NCI-H345 (cell line): ENCODE results near the gene MADCAM1.
A peak's percentile ranks its signal among the peaks of the same experiment; 100 is the strongest.
"Not testable (repeated sequence)": the region's sequence is repeated elsewhere in the genome, so short reads cannot be mapped to it uniquely, and the experiment has no call there.

Experiments used
- DNase-seq: peaks from one replicate; lab custom pipeline; 2025; lab: John Stamatoyannopoulos, UW

The MADCAM1 gene

GRCh38 chr19:496112-496665 lies at the start of gene MADCAM1:
Gene MADCAM1 (plus strand): TSS chr19:496486. CDS start chr19:496500, 14 bp downstream.
- no peak for DNase-seq

DNA sequence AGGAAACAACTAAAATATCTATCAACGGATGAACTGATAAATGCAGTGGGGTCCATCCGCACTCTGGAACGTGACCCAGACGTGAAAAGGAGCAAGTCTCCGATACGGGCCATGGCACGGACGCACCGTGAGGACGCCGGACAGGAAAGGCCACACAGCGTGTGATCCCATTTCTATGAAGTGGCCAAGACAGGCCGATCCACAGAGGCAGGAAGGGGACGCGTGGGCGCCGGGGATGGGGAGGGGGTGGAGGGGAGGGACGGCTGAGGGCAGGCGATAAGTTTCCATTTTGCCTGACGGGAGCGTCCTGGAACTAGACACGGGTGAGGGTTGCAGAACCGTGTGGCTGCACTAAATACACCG lies 49.2 kb upstream of the MADCAM1 start:
- DNase-seq = no peak

DNA sequence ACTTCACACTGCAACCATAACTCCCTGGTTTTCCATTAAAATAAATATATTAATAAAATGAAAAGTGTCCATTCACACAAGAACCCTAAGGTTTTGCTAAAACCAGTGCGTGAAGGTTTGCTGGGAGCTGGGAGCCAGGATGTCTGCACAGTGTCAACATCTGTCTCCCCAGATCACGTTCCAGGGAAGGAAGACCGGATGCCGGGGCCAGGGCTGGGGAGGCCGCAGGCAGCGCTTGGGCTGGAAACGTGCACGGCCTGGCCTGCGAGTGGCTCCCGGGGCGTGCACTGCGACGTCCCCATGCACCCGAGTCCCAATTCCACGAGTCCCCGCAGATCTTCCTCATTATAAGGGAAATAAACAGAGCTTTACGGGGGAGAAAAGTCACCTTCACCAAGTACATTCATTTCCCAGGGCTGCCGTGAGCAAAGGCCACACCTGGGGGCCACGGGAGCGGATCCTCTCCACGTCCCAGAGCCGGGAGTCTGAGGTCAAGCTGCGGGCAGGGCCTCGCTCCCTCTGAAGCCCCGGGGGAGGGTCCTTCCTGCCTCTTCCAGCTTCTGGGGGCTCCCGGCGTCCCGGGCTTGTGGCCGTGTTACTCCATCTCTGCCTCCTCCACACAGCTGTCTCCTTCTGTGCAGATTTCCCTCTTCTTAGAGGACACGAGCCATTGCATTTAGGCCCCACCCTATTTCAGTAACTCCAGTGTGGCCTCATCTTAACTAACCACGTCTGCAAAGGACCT lies 48.3 kb upstream of the MADCAM1 start:
- no peak for DNase-seq

DNA sequence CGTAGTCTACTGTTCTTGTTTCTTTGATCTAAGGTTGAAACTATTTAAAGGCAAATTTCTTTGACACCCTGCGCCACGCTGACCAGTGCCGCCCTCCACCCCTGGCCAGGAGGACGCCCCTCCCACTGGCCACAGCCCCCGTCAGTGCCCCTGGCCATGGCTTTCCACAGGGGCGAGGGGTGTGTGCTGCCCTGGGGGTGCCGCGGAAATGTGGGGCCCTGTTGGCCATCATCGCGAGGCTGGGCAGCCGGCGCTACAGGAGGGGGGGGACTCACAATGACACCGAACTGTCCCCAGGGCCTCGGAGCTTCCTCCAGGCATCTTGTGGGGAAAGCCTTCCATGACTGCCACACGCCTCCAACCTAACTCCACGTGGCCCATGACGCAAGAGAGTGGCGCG lies 46.4 kb upstream of the MADCAM1 start:
- no peak for DNase-seq

- DNase-seq = not testable (repeated sequence)
These were observed 45.3 kb upstream of the MADCAM1 start for GRCh38 chr19:450912-451481.

DNA sequence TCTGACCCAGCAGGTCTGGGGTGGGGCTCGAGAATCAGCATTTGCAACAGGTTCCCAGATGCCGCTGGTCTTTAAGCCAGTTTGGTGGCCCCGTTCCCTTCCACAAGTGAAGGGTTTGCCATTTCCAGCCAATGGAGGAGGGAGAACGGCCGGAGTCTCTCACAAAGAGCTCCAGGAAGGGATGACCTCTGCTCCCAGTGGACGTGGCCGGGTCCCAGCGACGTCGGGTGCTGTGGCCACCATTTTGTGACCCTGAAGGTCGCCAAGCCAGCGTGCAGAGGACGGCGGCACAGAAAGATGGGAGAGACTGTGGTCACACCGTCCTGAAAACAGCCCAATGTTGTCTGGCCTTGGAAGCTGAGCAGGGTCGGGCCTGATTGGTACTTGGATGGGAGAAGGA lies 43.5 kb upstream of the MADCAM1 start:
- no peak for DNase-seq

- no peak for DNase-seq
These were observed 42.7 kb upstream of the MADCAM1 start for GRCh38 chr19:453606-454005.

DNA sequence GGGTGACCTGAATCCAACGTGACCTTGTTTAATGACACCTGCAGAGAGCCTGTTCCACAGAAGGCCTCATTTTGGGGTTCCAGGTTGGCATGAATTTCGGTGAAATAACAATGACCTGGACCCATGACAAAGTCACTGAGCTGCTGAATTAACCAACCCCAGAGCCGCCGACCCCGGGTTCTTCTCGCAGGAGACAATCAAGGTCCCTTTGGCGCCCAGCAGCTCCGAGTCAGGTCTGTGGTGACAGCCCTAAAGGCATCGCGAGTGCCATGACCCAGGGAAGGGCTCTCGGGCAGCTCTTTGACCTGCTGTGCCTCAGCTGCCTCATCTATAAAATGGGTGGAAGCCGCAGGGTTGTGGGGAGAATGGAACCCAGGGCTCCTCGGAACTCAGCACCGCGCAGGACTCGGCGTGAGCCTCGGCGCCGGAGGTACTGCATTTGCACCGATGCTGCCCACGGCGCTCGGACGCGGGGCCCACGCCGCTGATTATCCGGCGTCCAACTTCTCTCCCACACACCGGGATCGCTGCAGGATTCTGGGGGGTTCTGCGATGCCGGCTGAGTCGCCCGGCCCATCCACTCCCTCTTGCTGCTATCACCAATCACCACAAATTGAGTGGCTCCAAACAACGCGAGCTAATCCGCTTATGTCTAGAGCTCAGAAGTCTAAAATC lies 41.1 kb upstream of the MADCAM1 start:
- no peak for DNase-seq

DNA sequence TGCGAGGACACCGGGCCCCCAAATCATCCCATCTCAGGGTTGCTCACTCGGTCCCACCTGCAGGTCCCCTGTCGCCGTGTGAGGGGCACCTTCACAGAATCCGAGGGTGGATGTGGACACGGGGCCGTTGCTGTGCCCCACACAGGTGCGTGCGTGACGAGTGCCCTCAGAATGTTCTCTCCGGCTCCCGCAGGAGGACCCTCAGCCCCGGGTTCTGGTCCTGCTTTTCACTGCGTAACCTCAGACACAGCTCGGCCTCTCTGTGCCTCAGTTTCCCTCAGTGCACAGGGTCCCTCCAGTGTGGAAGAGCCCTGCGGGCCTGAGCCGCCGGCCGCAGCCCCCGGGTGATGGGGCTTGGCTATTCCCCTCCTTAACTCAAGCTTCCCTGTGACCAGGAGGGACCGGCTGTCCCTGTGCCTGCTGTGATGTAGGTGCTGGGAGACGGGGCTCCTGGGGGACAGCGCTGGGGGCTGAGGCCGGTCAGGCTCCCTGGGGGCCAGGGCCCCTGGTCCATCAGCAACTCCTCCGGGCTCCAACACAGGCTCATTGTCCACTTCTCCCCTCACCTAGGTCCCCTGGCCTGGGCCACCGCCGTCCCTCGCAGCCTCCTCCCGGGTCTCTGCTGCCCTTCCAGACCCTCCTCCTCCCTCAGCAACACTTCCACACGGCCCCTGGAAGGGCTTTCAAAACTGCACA lies 40.3 kb upstream of the MADCAM1 start:
- DNase-seq = no peak

DNA sequence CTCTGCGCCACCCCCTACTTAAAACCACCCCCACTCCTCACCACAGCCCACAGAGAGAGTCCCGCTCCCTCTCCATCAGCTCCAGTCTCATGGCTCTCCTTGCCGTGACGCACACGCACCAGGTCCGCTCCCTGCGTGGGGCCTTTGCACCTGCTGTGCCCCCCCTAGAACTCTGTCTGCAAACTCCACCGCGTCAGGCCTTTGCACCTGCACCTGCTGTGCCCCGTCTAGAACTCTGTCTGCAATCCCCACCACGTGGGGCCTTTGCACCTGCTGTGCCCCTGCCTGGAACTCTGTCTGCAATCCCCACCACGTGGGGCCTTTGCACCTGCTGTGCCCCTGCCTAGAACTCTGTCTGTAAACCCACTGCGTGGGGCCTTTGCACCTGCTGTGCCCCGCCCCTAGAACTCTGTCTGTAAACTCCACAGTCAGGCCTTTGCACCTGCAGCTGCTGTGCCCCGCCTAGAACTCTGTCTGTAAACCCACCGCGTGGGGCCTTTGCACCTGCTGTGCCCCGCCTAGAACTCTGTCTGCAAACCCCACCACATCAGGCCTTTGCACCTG lies 39.7 kb upstream of the MADCAM1 start:
- DNase-seq = no peak

- no peak for DNase-seq
These were observed 38.6 kb upstream of the MADCAM1 start for GRCh38 chr19:457636-458035.

DNA sequence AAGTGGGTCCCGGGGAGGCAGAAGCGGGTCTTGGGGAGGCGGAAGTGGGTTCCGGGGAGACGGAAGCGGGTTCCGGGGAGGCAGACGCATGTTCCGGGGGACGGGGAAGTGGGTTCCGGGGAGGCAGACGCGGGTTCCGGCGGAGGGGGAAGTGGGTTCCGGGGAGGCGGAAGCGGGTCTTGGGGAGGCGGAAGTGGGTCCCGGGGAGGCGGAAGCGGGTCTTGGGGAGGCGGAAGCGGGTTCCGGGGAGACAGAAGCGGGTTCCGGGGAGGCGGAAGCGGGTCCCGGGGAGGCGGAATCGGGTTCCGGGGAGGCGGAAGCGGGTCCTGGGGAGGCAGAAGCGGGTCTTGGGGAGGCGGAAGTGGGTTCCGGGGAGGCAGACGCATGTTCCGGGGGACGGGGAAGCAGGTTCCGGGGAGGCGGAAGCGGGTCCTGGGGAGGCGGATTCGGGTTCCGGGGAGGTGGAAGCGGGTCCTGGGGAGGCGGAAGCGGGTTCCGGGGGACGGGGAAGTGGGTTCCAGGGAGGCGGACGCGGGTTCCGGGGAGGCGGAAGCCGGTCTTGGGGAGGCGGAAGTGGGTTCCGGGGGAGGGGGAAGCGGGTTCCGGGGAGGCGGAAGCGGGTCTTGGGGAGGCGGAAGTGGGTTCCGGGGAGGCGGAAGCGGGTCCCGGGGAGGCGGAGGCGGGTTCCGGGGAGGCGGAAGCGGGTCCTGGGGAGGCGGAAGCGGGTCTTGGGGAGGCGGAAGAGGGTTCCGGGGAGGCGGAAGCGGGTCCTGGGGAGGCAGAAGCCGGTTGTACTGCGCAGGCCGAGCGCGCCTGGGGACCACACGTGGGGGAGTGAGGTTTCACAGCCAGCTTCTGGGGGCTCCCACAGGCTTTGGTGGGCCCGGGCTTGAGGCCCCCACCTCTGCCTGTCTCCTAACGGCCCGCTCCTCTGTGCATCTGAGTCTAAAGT lies 37.9 kb upstream of the MADCAM1 start:
- no peak for DNase-seq

DNA sequence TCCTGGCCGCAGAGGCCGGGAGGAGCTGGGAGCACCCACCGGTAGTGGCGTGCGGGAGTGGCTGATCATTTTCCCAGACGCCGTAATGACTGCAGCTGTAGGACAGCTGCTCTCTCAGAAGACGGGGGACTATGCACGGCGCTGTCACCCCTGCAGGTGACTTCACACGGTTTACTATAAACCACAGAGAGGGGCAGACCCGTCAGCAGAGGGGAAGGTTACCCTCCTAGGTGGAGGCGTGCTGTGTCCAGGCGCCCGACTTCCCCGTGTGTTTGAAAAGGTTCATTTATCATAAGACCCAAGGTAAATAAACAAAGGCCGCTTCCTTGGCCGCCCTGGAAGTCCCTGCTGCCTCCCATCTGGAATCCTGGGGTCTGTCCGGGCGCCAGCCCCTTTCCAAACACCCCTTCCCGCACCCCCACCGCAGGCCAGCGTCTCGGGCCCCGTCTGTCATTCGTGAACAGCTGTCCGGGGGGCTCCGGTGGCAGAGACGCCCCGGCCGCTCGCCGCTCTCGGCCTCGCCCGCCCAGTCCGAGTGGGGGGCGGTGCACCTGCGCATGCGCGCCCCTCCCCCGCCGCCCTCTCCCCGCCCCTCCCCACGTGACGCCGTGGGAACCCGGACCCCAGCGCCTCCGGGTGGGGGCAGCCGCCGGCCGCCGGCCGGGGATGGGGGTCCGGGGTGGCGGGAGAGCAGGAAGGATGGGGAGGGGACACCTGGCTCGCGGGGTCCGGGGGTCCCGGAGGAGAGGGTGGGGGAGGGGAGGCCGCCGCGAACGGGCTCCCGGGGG lies 36.4 kb upstream of the MADCAM1 start:
- peak; percentile 76 for DNase-seq

DNA sequence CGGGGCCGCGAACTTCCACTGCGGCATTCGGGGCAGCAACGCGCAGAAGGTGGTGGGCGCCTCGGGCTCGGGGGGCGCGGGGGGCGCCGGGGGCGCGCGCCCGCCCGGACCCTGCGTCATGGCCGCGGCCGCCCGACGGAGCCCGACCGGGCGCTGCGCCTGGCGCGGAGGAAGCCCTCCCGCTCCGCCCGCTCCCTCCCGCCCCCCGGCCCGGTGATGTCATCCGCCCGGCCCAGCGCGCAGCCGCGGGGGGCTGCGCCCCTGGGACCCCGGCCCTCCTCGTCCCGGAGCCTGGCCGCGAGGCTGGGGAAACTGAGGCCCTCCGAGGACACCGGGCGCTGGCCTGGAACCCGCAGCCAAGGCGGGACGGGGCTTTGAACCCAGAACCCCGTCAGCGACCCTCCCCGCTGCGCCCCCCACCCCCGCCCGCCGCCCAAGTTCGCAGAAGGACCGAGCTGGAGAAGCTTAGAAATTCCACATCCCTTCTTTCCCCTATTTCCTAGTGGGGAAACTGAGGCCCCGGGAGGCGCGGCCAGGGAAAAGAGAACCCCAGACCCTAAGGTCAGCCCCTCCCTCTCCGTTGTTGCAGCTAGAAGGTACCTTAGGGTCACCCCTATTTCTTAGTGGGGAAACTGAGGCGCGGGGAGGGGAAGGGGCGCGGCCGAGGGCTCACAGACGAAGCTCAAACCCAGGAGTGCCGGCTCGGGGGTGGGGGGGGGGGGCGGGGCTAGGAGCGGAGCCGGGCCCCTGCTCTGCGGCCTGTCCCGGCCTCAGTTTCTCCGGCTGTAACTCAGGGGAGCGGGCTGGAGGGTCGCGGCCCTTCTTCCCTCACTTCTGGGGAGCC lies 35.2 kb upstream of the MADCAM1 start, which contains the start of gene SHC2:
SHC2 (minus strand) TSS at position 157 of the 844 bp plus-strand sequence; CDS start at position 120, 37 bp downstream.
- DNase-seq = peak; percentile 75

- peak; percentile 90 for DNase-seq
These were observed 34.4 kb upstream of the MADCAM1 start for GRCh38 chr19:461721-462551.

GRCh38 chr19:463483-464207 lies 32.6 kb upstream of the MADCAM1 start:
- DNase-seq = no peak

- no peak for DNase-seq
These were observed 32.1 kb upstream of the MADCAM1 start for GRCh38 chr19:464208-464545.
